ENCODE measurements around the gene SRRM4.

Gene SRRM4

DNA sequence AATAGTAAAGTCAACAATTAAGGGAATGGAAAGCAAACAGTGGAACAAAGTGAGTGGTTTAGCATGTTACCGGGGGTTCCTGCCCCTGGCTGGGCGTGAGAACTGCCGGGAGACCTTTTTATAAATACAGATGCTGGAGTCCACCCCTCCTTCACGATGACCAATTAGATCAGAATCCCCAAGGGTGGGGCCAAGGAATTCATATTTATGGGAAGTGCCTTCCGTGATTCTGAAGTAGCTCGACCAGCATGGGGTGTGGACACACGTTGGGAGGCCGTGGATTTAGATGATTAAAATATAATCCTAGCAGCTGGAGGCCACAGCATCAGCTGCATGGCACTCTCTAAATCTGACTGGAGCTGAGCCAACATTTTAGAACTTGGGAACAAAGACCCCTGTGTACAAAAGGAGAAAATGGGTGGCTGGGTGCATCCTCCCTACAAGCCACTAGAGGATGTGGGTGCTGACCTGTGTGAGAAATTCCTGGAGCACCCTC, 87.9 kb downstream of the SRRM4 start:
- no peak overlapping the region for H3K9ac ChIP-seq (ENCODE audit: low read length)
- H2BK12ac ChIP-seq (ENCODE audit: low read length), result no peak overlapping the region
- no peak overlapping the region for H2BK5ac ChIP-seq (ENCODE audit: low read depth, low read length, poor library complexity)
- H3K79me1 ChIP-seq (ENCODE audit: low read length), result no peaks in the 10 kb centered on the region
- no peak overlapping the region for H3K18ac ChIP-seq (ENCODE audit: low read length)
- no peak overlapping the region for H3K4ac ChIP-seq (ENCODE audit: low read depth, low read length)
- WGBS (ENCODE audit: extremely low coverage, insufficient coverage, insufficient read length), result no CpG with 5 or more reads among the region's 8 CpGs
- H2BK120ac ChIP-seq (ENCODE audit: insufficient read depth, low read length, poor library complexity), result no peak overlapping the region
- H3K27me3 ChIP-seq (ENCODE audit: insufficient read depth, low read length), result no peaks in the 10 kb centered on the region
- H4K8ac ChIP-seq (ENCODE audit: low read depth, low read length), result no peak overlapping the region
- H3K9me3 ChIP-seq (ENCODE audit: insufficient read depth, low read depth, low read length), result no peaks in the 10 kb centered on the region
- H3K4me1 ChIP-seq (ENCODE audit: control insufficient read depth in 1 of 2, insufficient read depth in 2 of 2, low read length in 2 of 2), result no peaks in the 10 kb centered on the region
- no peak overlapping the region for H4K12ac ChIP-seq (ENCODE audit: low read depth, low read length)
- H3K4me2 ChIP-seq (ENCODE audit: low read length), result no peak overlapping the region
- no peak overlapping the region for H2AFZ ChIP-seq (ENCODE audit: insufficient read depth, low read length, poor library complexity)
- no peak overlapping the region for H2AK5ac ChIP-seq (ENCODE audit: low read length)
- no peaks in the 10 kb centered on the region for H3K36me3 ChIP-seq (ENCODE audit: control insufficient read depth in 1 of 2, insufficient read depth in 2 of 2, low read length in 2 of 2)
- no peak overlapping the region for H3K27ac ChIP-seq (ENCODE audit: low read depth, low read length)
- H3K79me2 ChIP-seq (ENCODE audit: control insufficient read depth, insufficient read depth, low read length, poor library complexity), result no peaks in the 10 kb centered on the region
- no peak for DNase-seq
- no peak overlapping the region for H4K91ac ChIP-seq (ENCODE audit: low read depth, low read length)
- H3K23ac ChIP-seq (ENCODE audit: low read length), result no peak overlapping the region
- no peak overlapping the region for H3K14ac ChIP-seq (ENCODE audit: low read length)
- H3K4me3 ChIP-seq (ENCODE audit: low read depth, low read length), result no peak overlapping the region

- H3K4me3 ChIP-seq (ENCODE audit: low read depth, low read length), result no peak overlapping the region
- H3K4me1 ChIP-seq (ENCODE audit: control insufficient read depth in 1 of 2, insufficient read depth in 2 of 2, low read length in 2 of 2), result no peaks in the 10 kb centered on the region
- H3K9ac ChIP-seq (ENCODE audit: low read length), result no peak overlapping the region
- H3K79me1 ChIP-seq (ENCODE audit: low read length), result no peaks in the 10 kb centered on the region
- no peak overlapping the region for H3K14ac ChIP-seq (ENCODE audit: low read length)
- no peak overlapping the region for H3K4me2 ChIP-seq (ENCODE audit: low read length)
- H3K4ac ChIP-seq (ENCODE audit: low read depth, low read length), result no peak overlapping the region
- no peak overlapping the region for H3K18ac ChIP-seq (ENCODE audit: low read length)
- no peak overlapping the region for H2AK5ac ChIP-seq (ENCODE audit: low read length)
- H3K36me3 ChIP-seq (ENCODE audit: control insufficient read depth in 1 of 2, insufficient read depth in 2 of 2, low read length in 2 of 2), result no peaks in the 10 kb centered on the region
- H2BK5ac ChIP-seq (ENCODE audit: low read depth, low read length, poor library complexity), result no peak overlapping the region
- no peak overlapping the region for H2AFZ ChIP-seq (ENCODE audit: insufficient read depth, low read length, poor library complexity)
- no peak for DNase-seq
- H4K8ac ChIP-seq (ENCODE audit: low read depth, low read length), result no peak overlapping the region
- H3K9me3 ChIP-seq (ENCODE audit: insufficient read depth, low read depth, low read length), result no peaks in the 10 kb centered on the region
- H3K27me3 ChIP-seq (ENCODE audit: insufficient read depth, low read length), result no peaks in the 10 kb centered on the region
- no peak overlapping the region for H3K23ac ChIP-seq (ENCODE audit: low read length)
- H2BK12ac ChIP-seq (ENCODE audit: low read length), result no peak overlapping the region
- H3K27ac ChIP-seq (ENCODE audit: low read depth, low read length), result no peak overlapping the region
- no peaks in the 10 kb centered on the region for H3K79me2 ChIP-seq (ENCODE audit: control insufficient read depth, insufficient read depth, low read length, poor library complexity)
- H2BK120ac ChIP-seq (ENCODE audit: insufficient read depth, low read length, poor library complexity), result no peak overlapping the region
- WGBS (ENCODE audit: extremely low coverage, insufficient coverage, insufficient read length), result no CpG with 5 or more reads among the region's 6 CpGs
- H4K12ac ChIP-seq (ENCODE audit: low read depth, low read length), result no peak overlapping the region
- H4K91ac ChIP-seq (ENCODE audit: low read depth, low read length), result no peak overlapping the region
Measured at GRCh38 chr12:119071176-119071575, 89.8 kb downstream of the SRRM4 start.

DNA sequence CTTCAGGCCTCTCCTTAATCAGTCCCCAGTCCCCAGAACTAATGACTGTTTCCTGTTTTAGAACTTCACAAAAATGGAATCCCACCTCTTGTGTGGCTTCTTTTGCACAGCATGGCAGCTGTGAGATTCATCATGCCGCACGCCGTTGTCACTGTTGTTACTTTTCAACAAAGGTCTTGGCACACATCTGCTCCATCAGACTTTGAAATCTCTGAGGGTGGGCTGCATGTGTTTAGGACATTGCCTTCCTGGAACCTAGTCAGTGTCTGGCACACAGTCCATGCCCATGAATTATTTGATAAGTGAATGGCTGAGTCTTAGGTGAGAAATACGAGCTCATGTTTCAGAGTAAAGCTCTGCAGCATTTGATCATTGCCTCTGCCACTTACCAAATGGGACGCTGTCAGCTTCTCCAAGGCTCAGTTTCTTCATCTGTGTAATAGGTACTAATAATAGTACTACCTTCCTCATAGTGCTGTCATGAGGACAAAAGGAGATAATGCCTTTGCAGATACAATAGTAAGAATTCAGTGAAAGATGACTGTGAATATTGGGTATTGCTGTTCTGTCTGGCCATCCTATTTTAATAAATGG, 90.4 kb downstream of the SRRM4 start:
- Histone ChIP-seq H3K9me3 (ENCODE audit: insufficient read depth, low read depth, low read length) (no peaks in the 10 kb centered on the region), H2BK12ac (ENCODE audit: low read length) (no peak overlapping the region), H3K79me1 (ENCODE audit: low read length) (no peaks in the 10 kb centered on the region), H3K23ac (ENCODE audit: low read length) (no peak overlapping the region), H4K8ac (ENCODE audit: low read depth, low read length) (no peak overlapping the region), H3K4me3 (ENCODE audit: low read depth, low read length) (no peak overlapping the region), H3K4me1 (ENCODE audit: control insufficient read depth in 1 of 2, insufficient read depth in 2 of 2, low read length in 2 of 2) (no peaks in the 10 kb centered on the region), H2BK5ac (ENCODE audit: low read depth, low read length, poor library complexity) (no peak overlapping the region), H3K9ac (ENCODE audit: low read length) (no peak overlapping the region), H3K27ac (ENCODE audit: low read depth, low read length) (no peak overlapping the region), H3K36me3 (ENCODE audit: control insufficient read depth in 1 of 2, insufficient read depth in 2 of 2, low read length in 2 of 2) (no peaks in the 10 kb centered on the region), H4K12ac (ENCODE audit: low read depth, low read length) (no peak overlapping the region), H3K4ac (ENCODE audit: low read depth, low read length) (no peak overlapping the region), H3K4me2 (ENCODE audit: low read length) (no peak overlapping the region), H3K14ac (ENCODE audit: low read length) (no peak overlapping the region), H3K27me3 (ENCODE audit: insufficient read depth, low read length) (no peaks in the 10 kb centered on the region), H3K18ac (ENCODE audit: low read length) (no peak overlapping the region), H2AK5ac (ENCODE audit: low read length) (no peak overlapping the region), H4K91ac (ENCODE audit: low read depth, low read length) (no peak overlapping the region), H2AFZ (ENCODE audit: insufficient read depth, low read length, poor library complexity) (no peak overlapping the region), H3K79me2 (ENCODE audit: control insufficient read depth, insufficient read depth, low read length, poor library complexity) (no peaks in the 10 kb centered on the region), H2BK120ac (ENCODE audit: insufficient read depth, low read length, poor library complexity) (no peak overlapping the region)
- WGBS (ENCODE audit: extremely low coverage, insufficient coverage, insufficient read length), result no CpG with 5 or more reads among the region's 5 CpGs
- DNase-seq, result no peak

GRCh38 chr12:119072440-119072839, 91.1 kb downstream of the SRRM4 start:
- Histone ChIP-seq H2BK120ac (ENCODE audit: insufficient read depth, low read length, poor library complexity) (no peak overlapping the region), H3K4me3 (ENCODE audit: low read depth, low read length) (no peak overlapping the region), H3K79me1 (ENCODE audit: low read length) (no peaks in the 10 kb centered on the region), H2BK12ac (ENCODE audit: low read length) (no peak overlapping the region), H3K9me3 (ENCODE audit: insufficient read depth, low read depth, low read length) (no peaks in the 10 kb centered on the region), H4K8ac (ENCODE audit: low read depth, low read length) (no peak overlapping the region), H4K91ac (ENCODE audit: low read depth, low read length) (no peak overlapping the region), H3K4me1 (ENCODE audit: control insufficient read depth in 1 of 2, insufficient read depth in 2 of 2, low read length in 2 of 2) (no peaks in the 10 kb centered on the region), H3K27ac (ENCODE audit: low read depth, low read length) (no peak overlapping the region), H3K27me3 (ENCODE audit: insufficient read depth, low read length) (no peaks in the 10 kb centered on the region), H3K14ac (ENCODE audit: low read length) (no peak overlapping the region), H2AK5ac (ENCODE audit: low read length) (no peak overlapping the region), H3K36me3 (ENCODE audit: control insufficient read depth in 1 of 2, insufficient read depth in 2 of 2, low read length in 2 of 2) (no peaks in the 10 kb centered on the region), H3K4ac (ENCODE audit: low read depth, low read length) (no peak overlapping the region), H3K9ac (ENCODE audit: low read length) (no peak overlapping the region), H4K12ac (ENCODE audit: low read depth, low read length) (no peak overlapping the region), H3K23ac (ENCODE audit: low read length) (no peak overlapping the region), H2BK5ac (ENCODE audit: low read depth, low read length, poor library complexity) (no peak overlapping the region), H2AFZ (ENCODE audit: insufficient read depth, low read length, poor library complexity) (no peak overlapping the region), H3K4me2 (ENCODE audit: low read length) (no peak overlapping the region), H3K18ac (ENCODE audit: low read length) (no peak overlapping the region), H3K79me2 (ENCODE audit: control insufficient read depth, insufficient read depth, low read length, poor library complexity) (no peaks in the 10 kb centered on the region)
- WGBS (ENCODE audit: extremely low coverage, insufficient coverage, insufficient read length), result no CpG with 5 or more reads among the region's 6 CpGs
- no peak for DNase-seq

Measured in trophoblast cell (in vitro differentiated cells and primary cell).